GM21619 (cell line): Measurements from ENCODE around the gene CMIP.

Experiments
- ATAC-seq: cut with Tn5 transposase; IDR thresholded peaks from one replicate; pipeline ENCODE4 v1.9.1; 2021; ENCODE audit not compliant: unreplicated experiment

CMIP gene

DNA sequence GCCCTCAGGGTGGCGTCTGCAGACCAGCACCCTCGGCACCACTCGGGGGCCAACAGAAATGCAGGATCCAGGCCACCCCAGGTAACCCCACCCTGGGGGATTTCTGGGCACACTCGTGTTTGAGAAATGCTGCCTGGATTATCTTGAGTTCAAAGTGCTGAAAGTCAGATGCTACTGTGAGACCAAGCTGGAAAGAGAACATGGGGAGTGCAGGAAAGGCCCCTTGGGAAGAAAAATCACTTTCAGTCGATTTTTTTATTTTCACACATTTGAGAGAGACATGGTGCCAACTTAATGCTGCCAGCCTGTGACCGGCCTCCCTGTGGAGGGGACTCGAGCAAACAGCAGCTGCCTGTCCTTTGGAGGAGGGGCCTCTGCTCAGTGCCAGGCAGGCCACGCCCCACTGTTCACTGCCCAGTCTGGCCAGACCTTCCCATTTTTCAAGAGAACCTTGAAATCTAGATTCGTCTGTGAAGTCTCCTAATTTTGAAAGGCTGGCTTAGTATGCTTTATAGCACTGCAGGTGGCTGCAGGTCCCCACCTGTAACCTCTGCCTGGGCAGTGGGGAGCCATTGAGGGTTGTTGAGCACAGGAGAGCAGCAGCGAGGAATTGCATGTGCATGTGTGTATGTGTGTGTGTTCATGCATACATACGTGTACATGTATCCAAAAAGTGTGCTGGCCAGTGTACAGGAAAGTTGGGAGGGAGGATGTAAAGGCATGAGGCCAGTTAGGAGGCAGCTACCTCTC is 263.8 kb downstream of the CMIP start:
- no peak for ATAC-seq

DNA sequence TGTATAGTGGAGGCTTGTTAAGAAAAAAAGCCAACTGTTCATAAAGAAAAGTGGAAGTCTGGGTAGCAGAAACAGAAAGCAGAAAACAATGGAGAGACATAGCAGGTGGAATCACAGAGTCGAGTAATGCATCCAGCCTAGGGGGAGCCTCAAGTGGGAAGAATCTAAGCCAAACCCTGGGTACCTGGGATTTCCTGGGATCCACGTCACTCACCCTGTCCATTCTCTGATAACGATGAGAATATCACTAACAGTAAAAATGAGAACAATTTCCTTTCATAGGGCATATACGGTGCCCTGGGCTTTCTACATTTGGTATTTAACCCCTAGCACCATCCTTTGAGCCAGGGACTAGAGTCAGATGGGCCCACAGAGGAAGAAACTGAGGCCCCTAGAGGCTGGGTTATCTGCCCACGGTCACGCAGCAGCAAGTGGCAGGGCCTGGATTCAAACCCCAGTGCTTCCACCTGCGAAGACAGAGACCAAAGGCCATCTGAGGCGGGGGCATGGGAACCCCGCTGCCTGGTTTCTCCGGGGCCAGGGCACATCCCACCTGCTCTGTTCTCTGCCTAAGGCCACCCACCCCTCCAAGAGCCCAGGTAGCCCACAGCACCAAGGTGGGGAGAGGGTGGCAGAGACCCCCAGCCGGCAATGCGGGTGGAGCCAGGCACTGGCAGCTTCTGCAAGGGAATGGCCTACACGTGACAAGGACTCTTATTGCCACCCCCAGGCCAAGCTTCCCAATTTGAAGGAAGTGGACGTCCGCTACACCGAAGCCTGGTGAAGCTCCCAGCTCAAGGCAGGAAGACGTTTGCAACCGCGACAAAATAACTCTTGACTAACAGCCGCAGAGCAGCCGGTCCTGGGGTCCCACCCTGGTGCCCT is 264.6 kb downstream of the CMIP start:
- no peak for ATAC-seq

DNA sequence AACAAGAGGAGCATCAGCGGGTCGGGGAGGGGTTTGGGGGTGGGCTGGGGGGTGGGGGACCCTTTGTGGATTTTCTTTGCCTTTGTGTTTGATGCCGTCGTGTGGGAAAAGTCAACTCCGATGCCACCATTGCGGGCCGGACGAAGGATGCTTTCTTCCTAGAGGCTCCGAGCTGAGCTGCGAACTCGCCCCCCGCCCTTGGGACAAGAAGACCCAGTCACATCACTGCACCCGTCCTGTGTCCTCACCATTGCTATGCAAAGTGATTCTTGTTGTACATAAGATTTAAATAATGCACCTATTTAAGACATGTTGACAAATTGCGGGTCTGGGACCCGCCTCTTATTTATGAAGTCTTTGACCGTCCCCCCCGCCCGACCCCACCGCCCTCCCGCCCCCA is 265.4 kb downstream of the CMIP start:
- no peak for ATAC-seq

DNA sequence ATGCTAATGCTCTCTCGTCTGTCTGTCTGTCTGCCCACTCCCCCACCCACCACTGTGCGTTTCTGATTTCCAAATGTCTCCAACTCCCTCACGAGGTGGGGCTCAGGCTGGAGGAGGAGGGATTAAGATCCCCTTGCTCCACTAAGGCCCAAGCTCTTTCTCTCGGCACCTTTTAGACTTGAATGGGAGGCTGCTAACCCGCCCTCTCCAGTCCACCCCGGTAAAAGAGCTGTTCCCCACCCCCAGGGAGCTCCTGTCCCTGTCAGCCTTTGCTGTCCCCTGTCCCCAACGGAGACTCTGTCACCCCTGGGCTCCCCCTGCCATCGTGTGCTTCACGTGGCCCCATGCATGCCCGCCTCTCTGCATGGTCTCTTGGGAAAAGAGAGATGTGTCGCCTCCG is 266.0 kb downstream of the CMIP start:
- ATAC-seq: no peak

DNA sequence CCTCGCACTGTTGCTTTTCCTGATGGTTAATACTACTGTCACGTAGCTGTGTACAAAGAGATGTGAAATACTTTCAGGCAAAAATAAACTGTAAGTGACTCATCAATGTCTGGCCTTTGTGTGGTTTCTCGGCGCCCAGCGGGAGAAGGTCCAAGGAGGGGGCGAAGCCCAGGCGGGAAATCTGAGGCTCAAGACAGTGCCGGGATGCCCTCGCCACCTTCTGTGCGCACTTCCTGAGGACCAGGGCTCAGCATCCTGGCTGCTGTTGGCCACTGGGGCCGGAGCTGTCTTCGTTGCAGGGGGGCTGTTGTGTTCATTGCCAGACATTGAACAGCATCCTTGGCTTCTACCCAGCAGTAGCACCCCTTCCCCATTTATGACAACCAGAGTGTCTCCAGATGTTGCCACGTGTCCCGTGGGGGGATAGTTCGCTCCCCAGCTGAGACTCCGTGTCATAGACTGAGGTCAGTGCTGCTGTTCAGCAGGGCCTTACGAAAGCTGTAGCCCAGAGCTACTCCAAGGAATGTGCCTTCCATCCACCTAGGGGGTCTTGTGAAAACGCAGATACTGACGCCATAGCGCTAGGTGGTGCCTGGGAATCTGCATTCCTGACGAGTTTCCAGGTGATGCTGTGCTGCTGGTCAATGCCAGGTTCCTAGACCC is 267.2 kb downstream of the CMIP start:
- ATAC-seq: no peak

DNA sequence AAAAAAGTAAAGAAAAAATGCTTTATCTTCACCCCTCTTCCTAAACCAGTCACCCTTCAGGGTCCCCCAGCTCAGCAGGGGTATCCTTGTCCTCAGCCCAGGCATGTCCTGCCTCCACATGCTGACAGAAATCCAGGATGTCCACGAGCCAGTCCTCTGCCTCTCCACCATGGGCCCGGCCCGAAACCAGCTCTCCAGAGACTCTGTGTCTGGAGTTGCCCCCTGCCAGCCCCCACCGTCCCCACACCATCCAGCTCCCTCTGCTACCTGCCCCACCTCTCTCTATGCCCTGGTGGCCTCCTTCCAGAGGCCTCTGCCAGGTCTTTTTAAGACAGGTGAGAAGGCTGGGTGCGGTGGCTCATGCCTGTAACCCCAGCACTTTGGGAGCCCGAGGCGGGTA is 268.1 kb downstream of the CMIP start:
- ATAC-seq: no peak

DNA sequence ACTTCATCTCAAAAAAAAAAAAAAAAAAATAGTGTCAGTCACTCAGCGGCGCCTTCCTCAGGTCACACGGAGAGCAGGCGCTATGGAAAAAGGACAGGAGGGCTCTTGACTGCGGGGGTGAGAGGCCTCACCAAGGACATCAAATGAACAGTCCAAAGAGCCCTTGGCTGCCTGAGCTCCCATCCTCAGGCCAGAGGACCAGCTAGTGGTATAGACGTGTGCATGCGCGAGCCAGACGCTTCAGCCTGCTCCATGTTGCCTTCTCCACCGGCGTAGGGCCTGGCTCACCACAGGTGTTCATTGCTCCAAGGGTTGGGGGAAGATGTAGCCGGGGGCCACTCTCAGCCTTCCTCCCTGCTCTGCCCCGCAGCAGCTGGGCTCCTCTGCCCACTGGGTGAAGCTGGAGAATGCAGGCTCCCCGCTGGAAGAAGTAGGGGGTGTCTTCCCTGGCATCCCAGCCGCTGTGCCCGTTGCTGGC is 268.7 kb downstream of the CMIP start:
- ATAC-seq: no peak

DNA sequence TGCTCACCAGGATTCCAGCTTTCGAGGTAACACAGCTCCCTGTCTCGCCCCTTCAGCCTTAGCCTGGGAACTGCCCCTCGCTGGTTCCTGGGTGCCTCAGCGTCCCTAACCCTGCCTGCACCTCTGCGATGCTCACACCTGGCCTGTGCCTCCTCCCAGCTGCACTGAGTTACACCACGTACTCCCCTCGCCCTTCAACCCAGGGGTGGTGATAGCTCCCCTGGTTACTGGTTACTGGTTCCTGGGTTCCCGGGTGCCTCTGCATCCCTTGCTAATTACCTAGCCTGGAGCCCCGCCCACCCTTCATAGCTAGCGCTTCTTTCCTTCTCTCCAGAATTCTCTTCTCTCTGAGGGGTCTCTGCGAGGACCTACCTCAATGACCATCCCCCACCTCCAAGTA is 269.2 kb downstream of the CMIP start:
- ATAC-seq: no peak

DNA sequence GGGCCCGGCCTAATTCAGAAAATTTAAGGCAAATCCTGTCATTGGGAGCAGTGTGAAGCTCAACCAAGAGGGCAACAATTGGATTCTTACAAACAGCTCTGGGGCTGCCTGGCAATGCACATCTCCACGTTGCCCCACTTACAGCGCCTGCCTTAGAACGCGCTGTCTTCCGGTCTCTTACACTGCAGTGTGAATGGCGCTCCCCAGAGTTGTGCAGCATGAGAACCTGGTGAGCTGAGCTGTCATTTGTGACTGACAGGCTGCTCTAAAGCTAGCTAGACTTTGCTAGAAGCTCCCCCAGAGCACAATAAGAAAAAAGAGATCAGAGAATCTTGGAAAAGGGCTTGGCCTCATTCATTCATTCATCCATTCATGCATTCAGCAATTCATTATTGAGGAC is 270.0 kb downstream of the CMIP start:
- ATAC-seq: no peak

DNA sequence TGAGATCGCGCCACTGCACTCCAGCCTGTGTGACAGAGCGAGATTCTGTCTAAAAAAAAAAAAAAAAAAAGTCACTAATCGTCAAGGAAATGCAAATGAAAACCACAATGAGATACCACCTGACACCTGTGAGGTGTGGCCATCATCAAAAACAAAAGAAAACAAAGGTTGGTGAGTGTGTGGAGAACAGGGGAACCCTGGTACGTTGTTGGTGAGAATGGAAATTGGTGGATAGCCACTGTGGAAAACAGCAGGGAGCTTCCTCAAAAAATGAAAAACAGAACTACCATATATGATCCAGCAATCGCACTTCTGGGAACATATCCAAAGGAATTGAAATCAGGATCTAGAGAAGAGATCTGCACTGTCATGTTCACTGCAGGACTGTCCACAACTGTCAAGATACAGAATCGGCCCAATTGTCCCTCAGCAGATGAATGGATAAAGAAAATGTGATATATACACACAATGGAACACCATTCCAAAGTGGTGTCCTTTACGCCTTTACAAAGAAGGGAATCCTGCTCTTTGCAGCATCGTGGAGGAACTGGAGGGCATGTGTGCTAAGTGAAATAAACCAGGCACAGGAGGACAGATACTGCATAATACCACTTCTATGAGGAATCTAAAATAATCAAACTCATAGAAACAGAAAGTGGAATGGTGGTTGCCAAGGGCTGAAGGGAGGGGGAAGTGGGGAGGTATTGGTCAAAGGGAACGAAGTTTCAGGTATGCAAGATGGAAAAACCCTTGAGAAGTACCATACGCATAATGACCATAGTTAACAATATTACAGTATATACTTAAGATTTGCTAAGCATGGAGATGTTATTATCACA is 271.0 kb downstream of the CMIP start:
- ATAC-seq: peak; percentile 44

DNA sequence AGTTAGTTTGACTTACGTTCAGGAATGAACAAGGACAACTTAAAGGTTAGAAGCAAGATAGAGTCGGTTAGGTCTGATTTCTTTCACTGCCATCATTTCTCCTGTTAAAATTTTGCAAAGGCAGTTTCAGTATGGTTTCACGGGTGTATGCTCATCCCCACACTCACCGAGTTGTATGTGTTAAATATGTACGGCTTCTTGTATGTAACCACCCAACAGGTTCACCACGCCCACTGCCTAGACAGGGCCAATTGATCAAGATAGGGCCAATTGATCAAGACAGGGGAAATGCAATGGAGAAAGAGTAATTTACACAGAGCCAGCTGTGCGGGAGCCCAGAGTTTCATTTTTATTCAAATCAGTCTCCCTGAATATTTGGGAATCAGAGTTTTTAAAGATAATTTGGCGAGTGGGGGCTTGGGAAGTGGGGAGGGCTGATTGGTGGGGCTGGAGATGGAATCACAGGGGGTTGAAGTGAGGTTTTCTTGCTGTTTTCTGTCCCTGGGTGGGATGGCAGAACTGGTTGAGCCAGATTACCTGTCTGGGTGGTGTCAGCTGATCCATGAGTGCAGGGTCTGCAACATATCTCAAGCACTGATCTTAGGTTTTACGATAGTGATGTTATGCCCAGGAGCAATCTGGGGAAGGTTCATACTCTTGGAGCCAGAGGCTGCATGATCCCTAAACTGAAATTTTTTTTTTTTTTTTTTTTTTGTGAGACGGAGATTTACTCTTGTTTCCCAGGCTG is 272.0 kb downstream of the CMIP start:
- ATAC-seq: peak; percentile 70

DNA sequence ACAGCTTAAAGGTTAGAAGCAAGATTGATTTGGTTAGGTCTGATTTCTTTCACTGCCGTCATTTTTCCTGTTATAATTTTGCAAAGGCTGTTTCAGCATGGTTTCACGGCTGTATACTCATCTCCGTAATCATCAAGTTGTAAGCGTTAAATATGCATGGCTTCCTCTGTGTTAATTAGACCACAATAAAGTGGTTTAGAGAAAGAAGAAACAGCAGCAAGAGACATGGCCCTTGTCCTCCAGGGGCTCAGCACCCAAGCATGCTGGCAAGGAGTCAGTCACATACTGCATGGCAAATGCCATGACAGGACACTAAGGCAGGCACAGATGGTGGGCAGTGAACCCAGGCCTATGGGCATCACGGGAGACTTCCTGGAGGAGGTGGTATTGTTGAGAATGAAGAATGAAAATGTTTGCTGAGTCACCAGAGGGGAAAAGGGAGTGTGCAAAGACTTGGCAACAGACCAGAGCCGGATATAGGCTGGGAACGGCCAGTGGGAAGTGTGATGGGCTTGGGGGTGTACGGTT is 273.1 kb downstream of the CMIP start:
- no peak for ATAC-seq

DNA sequence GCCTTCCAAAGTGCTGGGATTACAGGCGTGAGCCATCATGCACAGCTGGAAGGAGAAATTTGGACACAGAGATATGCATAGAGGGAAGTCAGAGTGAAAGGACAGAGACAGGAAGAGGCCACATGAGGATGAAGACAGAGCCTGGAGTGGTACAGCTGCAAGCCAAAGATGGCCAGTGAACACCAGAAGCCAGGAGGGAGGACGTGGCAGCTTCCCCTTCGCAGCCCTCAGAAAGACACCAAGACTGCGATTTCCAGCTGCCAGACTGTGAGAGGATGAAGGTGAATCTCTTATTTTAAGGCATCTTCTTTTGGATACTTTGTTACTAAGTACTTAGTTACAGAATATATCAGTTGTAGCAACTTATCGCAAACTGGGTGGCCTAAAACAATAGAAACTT is 274.0 kb downstream of the CMIP start:
- ATAC-seq: no peak

DNA sequence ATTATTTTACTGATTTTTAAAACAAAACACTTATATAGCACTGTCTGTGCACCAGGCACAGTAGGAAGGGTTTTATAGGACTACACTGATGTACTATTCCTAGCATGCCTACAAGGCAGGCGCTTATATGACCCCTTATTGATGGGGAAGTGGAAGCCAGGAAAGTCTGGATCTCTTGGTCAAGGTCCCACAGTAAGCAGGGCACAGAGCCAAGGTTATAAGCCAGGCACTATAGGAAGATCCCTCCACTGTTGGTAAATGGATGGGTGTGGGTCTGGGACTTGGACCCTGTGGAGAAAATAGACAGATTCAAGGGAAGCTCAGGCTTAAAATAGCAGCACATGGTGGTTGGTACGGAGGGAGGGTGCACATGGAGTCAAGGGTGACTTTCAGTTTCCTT is 275.4 kb downstream of the CMIP start:
- ATAC-seq: no peak

DNA sequence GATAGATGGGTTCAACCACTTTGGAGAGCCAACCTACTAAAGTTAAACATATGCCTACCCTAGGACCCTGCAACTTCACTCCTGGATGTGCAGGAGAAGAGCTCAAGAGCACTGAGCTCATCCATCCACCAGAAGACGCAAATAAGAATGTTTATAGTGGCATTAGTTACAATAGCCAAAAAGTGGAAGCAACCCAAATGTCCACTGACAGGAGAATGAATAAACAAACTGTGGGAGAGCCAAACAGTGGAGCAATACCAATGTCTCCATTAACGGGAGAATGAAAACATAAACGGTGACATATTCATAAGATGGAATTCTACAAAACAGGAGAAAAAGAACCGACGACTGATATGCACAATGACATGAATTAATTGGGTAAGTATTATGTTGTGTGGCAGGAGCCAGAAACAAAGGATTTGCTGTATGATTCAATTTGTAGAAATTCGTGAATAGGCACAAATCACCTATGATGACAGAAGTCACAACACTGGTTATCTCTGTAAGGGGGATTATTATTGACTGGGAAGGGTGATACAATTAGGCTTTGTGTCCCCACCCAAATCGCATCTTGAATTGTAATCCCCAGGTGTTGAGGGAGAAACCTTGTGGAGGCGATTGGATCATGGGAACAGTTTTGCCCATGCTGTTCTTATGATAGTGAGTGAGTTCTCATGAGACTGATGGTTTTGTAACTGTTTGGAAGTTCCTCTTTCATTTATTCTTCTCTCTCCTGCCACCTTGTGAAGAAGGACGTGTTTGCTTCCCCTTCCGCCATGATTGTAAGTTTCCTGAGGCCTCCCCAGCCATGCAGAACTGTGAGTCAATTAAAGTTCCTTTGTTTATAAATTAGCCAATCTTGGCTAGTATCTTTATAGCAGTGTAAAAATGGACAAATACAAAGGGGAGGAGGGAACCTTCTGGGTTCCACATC is 276.6 kb downstream of the CMIP start:
- ATAC-seq: no peak

DNA sequence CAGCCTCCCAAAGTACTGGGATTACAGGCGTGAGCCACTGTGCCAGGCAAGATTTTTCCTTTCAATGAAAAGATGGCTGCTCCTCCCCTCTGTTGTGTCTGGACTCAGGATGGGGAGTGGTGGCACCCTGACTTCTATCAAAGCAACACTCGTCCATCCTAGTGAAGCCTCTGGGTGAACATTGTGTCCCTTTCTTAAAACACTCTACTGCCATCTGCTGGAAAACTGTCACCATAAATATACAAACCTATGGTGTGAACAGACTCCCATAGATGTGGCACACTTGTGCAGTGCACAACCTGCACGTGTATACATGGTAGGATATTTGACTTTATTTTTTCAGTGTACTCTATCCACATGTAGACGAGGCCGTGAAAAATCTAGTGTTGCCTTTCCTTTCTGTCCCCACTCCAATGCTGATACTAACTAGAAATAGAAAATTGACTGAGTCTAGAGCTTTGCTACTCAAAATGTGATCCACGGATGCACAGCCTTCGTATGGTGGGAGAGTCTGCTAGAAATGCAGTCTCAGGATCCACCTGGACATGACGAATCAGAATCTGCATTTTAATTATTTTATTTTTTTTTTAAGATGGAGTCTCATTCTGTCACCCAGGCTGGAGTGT is 278.6 kb downstream of the CMIP start:
- ATAC-seq: peak; percentile 72

DNA sequence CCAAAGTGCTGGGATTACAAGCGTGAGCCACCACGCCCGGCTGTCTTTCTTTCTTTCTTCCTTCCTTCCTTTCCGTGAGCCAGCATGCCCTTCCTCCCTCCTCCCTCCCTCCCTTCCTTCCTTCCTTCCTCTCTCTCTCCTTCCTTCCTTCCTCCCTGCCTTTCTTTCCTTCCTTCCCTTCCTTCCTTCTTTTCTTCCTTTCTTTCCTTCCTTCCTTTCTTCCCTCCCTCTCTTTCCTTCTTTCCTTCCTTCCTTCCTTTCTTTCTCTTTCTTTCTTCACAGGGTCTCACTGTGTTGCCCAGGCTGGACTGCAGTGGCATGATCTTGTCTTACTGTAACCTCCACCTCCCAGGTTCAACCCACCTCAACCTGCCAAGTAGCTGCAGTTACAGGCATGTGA is 283.8 kb downstream of the CMIP start:
- no peak for ATAC-seq

DNA sequence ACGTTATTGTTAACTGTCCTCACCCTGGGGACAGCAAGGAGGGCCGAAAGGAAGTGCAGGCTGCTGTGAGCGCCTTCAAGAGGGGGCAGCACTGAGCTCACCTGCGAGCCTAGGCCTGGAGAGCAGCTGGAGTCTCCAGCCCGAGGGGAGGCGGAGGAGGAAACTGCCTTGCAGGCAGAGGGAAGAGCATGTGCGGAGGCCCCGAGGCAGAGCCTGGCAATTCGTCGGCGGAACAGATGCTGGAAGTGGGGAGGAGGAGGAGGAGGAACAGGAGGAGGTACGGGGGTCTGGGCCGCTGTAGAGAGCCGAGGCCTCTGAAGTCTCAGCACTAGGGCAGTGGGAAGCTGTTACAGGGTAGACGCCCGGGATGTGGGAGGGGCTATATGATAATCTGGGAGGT is 284.8 kb downstream of the CMIP start:
- ATAC-seq: no peak
